GM12878 (cell line): ENCODE measurements around the gene ELL.

Source experiments
- ATF7 ChIP-seq: fragments of 450-650 bp; IDR thresholded peaks from 2 replicates; pipeline ENCODE4 v1.6.1; 2016; ENCODE audit warnings: low read depth, mild to moderate bottlenecking
- CTCF ChIP-seq, 3 experiments: IDR thresholded peaks in 2 of 3; conservative IDR thresholded peaks in 1 of 3; 2 replicates each; pipeline ENCODE4 v1.5.1; 2011; ENCODE audit warnings: low read depth in 3 of 3, low read length in 3 of 3, mild to moderate bottlenecking in 3 of 3, control low read depth in 2 of 3, moderate library complexity in 2 of 3, inconsistent platforms in 1 of 3, mixed read lengths in 1 of 3; ENCODE audit not compliant: control insufficient read depth in 2 of 3, insufficient read depth in 1 of 3; ENCODE audit errors: extremely low read depth in 1 of 3
- FOS ChIP-seq: IDR thresholded peaks from 3 replicates; pipeline ENCODE4 v1.6.1; 2011; ENCODE audit warnings: borderline replicate concordance; ENCODE audit not compliant: insufficient read length; ENCODE audit errors: extremely low read depth
- POLR2A ChIP-seq: IDR thresholded peaks from 2 replicates; pipeline ENCODE4 v1.6.1; 2011; ENCODE audit warnings: low read depth, mild to moderate bottlenecking, low read length

- TF ChIP-seq POLR2A (no peak), ATF7 (no peak), CTCF (IDR thresholded peaks at IDR 0.05 in 2 of 3, conservative IDR thresholded peaks at IDR 0.05 in 1 of 3; ENCODE audit: control insufficient read depth in 2 of 3, extremely low read depth in 1 of 3, insufficient read depth in 1 of 3, low read depth in 3 of 3, low read length in 3 of 3) (no peak), FOS (no peak)
These were observed 103.8 kb downstream of the ELL start for GRCh38 chr19:18418029-18418482.
